HG03159 (cell line): ENCODE results near the gene GBX1.
A peak's percentile ranks its signal among the peaks of the same experiment; 100 is the strongest.

ENCODE experiments used
- ATAC-seq: cut with Tn5 transposase; IDR thresholded peaks from one replicate; pipeline ENCODE4 v1.9.1; 2021; ENCODE audit warnings: mild to moderate bottlenecking, moderate library complexity; ENCODE audit not compliant: unreplicated experiment

The GBX1 gene

DNA sequence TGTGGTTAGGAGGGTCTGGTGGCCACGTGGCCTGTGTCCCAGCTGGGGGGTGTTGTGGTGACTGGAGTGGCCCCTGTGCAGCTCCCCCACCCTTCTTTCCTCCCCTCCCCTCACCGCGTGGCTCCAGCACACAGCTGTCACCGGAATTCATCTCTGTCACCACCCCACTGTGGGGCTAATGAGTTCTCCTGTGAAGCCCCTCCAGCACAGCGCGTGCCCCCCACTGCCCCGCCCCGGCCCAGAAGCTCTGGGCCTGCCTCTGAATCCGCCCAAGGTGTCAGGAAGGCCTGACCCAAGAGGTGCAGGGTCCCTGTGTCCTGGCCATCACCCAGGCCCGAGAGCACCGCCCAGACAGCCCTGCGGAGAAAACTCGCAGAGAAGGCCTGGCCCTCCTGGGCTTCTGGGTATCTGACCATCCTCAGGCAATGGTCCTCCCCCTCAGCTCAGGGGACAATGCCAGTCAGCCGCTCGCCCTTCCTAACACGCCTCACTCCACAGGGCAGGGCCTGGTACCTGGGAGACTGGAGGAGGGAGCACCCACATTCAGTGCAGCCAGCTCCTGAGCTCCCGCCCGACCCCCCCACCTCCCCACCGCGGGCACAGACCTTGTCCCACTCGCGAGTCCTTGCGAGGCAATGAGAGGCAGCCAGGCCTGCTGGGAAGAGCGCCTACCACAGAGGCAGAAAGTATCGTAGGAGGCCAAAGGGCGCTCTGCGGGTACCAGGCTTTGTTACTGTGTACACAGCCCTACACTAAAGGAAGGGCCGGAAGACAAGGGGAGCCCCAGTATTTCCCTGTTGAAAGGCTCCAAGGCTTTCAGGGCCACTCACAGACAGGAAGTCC is 38.2 kb downstream of the GBX1 start:
- ATAC-seq: no peak

DNA sequence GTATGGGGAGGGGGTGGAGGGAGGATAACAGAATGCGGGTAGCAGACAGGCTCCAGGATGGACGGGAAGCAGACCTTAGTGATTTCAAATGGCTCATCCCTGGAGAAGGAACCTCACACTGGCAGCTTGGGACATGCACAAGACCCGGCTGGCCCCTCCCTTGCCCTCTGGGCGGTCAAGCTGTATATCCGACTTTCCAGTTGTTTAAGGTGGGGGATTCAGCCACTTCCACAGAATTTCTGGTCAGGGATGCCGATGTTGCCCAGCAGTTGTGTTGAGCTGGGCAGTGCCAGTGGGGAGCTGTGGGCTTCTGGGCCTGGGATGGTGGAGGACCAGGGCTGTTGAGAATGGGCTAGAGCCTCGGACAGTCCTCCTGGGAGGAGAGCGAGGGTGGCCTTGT is 38.8 kb downstream of the GBX1 start:
- ATAC-seq: no peak

DNA sequence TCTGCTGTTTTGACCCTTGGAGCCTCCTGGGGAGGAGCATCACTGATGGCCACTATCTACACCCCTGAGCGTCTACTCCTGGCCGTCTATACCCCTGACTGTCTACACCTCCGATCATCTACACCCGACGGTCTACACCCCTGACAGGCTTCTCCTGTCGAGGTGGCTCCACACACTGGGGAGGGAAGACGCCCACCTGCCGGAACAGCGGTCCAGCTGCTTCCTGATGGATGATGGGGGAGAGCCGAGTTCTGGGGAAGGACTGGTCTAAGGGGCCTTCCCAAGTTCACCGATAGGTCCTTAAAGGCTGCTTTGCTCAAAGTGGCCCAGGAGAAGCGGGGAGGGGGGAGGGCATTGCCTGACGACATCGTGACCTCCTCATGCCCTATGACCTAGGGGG is 39.4 kb downstream of the GBX1 start:
- no peak for ATAC-seq

DNA sequence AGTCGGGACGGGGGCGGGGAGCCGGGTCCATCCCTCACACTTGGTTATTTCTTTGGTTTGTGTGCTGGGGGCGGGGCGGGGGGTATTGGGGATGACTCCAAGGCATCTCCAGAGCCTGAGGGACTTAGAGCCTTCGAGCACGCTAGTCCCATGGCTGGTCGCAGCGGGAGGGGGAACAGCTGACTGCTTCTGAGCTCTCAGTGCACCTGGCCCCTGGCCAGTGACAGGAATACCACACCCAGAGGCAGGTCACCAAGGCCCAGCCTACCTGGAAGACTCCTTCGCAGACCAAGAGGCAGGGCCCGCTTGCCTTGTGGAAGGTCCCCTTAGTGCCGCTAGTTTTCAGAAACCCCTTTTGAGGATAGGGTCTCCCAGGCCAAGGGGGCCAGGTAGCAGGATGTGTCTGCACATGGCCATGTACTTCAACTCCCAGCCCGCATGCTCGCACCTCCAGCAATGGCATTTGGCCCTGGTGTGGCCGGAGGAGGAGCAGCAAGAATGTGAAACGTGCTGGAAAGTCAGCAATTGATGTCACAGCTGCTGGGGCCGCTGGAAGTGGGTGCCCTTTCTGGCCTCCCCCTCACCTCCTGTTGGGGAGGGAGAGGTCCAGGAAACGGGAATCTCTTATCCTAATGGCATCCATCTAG is 40.9 kb downstream of the GBX1 start:
- no peak for ATAC-seq

DNA sequence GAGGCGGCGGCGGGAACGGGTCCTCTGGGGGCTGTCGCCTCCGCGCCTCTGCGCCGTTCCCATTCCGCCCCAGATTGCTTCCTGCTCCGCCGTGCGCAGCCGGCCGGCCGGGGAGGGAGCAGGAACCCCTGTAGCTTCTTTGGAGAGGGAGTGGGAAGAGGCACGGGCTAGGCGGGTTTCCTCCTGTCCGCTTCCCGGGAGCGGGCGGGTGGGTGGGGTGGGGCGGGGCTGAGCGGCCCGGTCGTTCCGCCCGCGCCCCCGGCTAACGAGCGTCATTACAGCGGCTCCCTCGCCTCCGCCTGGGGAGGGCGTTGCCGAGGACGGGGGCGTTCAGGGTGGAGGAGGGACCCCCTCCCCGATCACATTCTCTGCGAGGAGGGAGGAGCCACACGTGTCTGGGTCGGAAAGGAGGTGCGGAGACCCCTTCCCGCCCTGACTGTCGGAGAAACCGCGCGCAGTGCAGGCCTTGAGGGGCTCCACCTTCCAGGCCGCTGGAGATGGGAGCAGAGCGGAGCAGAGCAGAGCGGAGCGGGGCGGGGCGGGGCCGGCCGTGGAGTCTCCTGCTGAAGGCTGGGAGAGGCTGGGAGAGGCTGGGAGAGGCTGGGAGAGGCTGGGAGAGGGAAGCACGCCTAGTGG is 41.5 kb downstream of the GBX1 start:
- no peak for ATAC-seq

DNA sequence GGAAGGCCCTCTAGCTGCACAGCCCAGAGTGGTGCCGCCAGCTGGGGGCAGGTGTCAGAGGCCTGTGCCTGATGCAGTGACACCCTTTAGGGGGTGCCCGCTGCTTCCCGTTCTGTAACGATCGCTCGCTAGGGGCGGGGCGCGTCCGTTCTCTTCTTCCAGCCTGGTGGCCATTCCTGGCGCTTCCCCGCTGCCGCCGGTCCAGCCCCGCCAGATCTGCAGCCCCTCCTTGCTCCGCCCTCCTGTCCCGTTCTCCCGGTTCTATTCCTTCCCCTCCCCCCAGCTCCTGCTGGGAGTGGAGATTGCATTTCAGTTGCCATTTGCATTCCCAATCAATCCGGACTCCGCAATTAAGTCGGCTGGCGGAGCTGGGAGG is 42.0 kb downstream of the GBX1 start:
- no peak for ATAC-seq

DNA sequence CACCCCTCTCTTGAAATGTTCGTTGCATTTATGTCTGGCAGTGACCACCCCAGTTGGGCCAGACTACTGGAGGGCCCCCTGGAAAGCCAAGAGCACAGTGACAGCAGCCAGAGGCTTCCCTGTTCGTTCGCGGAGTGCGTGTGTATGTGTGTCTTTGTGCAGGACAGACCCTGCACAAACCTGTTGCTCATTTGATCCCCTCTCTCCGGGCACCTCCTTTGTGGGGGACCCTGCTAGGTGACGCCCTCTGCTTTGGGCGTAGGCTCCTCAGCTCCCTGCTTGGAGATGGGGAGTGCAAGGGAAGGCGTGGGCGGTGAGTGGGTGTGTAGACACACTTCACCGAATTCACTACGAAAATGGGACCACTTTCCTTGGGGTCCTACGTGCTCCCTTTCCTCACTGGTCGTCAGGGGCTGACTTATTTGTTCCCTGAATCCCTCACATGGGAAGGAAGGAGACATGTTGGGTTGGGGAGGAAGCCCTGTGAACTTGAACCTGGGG is 42.5 kb downstream of the GBX1 start:
- no peak for ATAC-seq

DNA sequence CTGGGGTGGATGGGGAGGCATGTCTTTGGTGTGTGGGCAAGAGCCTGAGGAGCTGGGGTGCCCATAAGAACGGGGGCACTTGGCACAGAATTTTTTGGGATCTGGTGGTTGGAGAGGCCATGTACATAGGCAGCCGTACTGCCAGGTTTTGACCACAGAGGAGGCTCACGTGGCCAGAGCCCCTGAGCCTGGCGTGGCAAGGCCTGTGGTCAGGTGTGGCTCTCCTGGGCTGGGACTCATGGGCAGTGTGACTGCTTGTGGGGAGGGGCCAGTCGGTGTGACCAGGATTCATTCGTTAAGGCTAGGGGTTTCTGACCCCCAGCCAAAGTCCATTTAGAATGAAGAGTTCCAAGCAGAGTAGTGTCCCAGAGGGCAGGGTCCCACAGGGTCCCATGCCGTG is 43.0 kb downstream of the GBX1 start:
- ATAC-seq: no peak

DNA sequence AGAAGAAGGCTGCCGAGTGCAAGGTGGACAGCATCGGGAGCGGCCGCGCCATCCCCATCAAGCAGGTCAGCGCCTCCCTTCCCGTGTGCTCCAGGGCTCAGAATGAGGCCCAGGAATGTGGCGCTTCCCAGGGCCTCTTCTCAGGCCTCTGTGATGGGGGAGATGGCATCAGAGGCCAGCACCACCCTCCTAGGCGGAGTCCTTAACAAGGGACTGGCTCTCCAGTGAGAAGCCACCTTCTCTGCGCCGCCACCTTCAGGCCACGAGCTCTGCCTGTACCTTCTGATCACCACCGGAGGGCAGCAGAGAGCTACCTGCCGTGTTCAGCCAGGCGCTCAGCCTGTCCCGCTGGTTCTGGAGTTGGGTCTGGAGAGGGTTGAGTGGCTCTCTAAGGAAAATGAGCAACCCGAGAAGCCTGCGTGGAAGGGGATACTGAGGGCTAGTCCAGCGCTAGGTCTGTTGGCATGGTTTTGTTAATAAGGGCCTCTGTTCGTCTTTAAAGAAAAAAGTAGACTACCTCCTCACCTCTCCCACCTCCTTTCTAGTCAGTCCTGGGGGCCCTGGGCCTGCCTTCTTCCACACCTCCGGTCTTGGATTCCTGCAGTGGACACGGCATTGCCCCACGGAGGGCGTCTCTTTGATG is 43.6 kb downstream of the GBX1 start:
- ATAC-seq: peak; percentile 89

DNA sequence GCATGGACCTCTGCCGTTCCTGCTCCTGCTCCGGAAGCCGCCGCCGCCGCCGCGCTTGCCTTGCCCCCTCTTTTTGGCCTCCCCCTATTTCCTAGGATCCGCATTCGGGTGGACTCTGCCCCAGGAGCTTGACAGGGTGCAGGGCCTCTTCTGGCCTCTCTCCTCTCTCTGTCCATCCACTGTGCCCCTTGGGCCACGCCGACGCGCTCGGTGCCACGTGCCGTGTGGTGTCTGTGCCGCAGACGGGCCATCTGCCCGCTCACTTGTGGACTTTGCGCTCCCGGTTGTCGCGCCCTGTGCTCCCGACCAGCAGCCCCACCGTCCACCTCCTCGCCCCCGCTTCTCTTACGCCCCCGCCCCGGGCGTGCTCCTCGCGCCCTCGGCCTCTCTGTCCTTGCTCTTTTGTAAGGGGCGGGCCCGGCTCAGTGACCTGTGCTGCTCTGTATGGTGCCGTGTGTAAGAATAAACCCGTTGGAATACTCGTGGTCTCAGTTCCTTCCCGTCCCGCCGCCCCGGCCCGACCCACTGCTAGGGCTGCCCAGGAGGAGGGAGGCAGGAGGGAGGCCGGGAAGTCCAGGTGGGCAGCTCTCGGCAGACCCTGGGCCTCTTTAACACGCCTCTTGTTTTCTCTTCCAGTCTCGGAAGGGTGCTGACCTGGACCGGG is 44.2 kb downstream of the GBX1 start:
- ATAC-seq: no peak

DNA sequence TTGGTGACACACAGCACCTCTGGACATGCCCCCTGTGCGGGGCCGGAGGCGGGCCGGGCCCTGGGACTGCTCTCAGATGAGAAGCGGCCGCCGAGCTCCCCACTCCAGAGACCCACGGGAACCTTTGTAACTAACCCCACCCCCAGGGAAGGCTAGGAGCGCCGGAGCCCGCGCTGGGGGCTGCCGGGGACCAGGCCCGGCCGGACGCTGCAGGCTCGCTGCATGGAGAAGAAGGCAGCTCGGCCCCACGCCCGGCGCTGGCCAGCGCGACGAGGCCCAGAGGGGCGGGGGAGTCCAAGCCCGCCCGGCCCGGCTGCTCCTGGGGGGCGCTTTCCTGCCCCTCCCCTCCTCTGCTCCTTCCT is 44.7 kb downstream of the GBX1 start:
- ATAC-seq: no peak

DNA sequence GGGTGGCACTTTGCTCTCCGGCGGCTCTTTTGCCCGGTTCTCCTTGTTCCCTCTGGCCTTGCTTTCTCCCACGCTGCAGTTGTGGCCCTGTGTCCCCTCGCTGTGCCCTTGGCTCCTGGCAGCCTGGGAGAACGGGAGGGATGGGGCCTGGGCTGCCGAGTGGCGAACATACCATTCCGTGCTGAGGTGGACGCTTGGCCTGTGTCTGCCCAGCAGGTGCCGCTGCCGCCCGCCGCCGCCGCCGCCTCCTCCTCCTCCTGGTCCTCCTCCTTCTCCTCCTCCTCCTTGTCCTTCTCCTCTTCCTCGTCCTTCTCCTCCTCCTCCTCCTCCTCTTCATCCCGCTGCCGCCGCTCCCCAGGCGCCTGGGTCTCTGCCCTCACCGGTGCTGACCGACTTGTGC is 45.2 kb downstream of the GBX1 start:
- ATAC-seq: no peak

DNA sequence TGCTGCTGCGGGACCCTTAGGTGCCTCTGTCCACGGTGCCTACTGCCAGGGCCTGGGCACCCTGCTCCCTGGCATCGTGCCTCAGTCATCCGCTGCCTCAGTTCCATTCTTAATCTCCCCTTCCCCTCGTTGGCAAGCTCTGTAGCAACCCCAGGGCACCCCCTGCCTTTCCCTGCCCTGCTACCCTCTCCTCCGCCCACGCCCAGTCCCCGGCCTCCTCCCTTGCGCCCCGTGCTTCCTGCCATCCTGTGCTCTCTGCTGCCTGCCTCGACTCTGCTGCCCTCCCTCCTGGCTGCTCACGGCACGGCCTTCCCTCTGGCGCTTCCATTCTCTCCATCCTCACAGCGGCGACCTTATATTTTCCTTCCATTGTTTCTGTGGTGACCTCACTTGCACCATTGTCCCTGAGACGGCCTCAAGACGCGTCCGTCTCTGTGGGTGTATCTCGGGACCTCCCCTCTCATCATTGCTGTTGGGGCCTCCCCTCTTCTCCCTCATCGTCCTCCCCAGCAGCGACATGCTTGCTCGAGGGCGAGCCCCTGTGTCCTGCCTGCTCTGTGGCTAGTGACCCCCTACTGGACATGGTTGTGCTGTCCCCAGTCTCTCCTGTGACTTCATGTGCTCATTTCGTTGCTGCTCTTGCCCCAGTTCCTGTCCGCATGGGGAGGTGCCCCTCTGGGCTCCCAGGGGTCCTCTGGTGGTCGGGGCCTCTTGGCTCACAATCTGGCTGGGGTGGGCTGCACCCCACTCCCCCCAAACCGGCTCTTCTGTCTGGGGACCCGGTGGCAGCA is 45.9 kb downstream of the GBX1 start:
- no peak for ATAC-seq

DNA sequence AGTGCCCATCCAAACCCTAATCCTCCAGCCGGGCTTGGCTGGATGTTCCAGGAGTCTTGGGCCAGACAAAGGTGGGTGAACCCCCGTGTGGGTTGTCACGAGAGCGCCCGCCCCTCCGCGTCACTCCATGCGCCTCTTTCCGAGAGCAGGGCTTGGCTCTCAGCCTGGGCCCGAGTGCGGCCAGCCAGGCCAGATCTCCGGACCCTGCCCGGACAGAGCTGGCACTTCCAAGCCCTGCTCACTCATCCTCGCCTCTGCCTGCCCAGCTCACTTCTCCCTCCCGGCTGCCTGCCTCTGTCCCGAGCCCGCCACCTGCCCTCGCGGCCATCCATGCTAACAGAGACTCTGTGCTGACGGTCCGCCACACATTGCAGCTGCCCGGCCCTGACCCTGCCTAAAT is 46.6 kb downstream of the GBX1 start:
- ATAC-seq: no peak

DNA sequence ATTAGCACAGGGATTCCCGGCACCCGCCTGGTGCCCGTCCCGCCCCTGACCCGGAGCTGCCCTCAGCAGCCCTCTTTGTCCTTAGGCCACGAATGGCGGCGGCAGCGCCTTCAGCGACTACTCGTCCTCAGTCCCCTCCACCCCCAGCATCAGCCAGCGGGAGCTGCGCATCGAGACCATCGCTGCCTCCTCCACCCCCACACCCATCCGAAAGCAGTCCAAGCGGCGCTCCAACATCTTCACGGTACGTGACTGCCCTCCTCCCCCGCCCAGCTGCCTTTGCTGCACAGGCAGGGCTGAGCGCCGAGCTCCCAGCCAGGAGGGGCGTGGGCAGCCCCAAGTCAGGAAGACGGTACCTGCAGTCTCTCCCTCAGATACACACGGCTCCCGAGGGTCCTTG is 47.6 kb downstream of the GBX1 start:
- no peak for ATAC-seq

DNA sequence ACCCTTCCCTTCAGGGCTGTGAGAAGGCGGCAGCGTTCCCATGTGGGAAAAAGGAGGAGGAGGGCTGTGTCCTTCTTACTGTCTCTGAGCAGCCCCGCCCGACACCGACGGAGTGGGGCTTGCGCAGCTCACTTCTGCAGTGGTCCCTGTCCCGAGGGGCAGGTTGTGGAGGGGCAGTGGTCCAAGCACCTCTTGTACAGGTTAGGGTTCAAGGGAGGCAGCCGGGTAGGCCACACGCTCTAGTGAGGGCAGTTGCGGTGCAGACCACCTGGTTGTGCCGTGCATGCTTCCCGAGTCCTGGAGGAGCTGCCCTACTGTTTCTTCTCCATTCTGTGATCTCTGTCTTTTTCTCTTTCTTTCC is 48.5 kb downstream of the GBX1 start:
- no peak for ATAC-seq

DNA sequence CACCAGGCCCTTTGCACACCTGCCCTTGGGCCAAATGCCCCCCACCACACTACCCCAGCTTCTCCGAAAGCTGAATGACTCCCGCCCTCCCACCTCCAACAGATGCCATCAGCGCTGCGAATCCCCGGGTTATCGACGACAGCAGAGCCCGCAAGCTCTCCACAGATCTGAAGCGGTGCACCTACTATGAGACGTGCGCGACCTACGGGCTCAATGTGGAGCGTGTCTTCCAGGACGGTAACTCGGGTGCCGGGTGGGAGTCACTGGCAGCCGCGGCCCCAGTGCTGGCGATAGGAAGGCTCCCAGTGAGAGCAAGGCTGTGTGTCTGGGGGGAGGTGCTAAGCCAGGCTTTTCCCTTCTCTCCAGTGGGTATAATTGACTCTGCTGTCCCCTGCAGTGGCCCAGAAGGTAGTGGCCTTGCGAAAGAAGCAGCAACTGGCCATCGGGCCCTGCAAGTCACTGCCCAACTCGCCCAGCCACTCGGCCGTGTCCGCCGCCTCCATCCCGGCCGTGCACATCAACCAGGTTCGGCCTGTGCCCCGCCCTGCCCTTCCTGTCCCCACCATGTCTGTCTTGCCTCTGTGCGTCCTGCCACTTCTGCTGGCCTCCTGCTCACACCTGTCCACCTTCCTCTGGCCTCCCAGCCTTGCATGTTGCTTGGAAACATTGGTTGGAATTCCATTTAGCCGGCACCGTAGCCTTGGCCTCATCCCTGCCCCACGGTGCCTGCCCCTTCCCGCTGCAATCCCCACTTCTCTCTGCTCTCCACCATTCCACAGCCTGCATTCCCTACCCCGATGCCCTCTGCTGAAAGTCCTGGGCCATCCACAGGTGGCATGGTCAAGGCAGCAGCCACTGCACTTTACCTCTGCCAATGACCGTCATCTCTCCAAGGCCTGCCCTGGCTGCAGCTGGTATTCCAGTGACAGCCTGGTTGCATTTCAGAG is 49.1 kb downstream of the GBX1 start:
- ATAC-seq: no peak

DNA sequence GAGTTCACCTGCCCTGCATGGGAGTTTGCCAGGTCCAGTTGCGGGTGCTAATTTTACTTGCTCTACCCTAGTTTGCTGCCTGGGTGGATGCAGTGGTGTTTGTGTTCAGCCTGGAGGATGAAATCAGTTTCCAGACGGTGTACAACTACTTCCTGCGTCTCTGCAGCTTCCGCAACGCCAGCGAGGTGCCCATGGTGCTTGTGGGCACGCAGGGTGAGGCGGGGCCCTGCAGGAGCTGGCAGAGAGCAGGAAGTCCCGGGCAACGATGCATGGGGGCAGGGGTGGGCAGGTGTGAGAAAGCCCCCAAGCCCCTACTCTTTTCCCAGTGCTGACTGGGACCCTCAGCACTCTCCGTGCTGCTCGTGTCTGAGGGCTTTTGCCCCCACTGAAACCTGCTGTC is 49.9 kb downstream of the GBX1 start:
- ATAC-seq: no peak
